ENCODE results near the gene KIT.

The KIT gene

GRCh38 chr4:54741202-54741601 lies 83.4 kb downstream of the KIT start:
- H3K36me3 ChIP-seq: no peaks in the 10 kb centered on the region
- TF ChIP-seq, protein P1, sequence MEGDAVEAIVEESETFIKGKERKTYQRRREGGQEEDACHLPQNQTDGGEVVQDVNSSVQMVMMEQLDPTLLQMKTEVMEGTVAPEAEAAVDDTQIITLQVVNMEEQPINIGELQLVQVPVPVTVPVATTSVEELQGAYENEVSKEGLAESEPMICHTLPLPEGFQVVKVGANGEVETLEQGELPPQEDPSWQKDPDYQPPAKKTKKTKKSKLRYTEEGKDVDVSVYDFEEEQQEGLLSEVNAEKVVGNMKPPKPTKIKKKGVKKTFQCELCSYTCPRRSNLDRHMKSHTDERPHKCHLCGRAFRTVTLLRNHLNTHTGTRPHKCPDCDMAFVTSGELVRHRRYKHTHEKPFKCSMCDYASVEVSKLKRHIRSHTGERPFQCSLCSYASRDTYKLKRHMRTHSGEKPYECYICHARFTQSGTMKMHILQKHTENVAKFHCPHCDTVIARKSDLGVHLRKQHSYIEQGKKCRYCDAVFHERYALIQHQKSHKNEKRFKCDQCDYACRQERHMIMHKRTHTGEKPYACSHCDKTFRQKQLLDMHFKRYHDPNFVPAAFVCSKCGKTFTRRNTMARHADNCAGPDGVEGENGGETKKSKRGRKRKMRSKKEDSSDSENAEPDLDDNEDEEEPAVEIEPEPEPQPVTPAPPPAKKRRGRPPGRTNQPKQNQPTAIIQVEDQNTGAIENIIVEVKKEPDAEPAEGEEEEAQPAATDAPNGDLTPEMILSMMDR (IDR thresholded peaks at IDR 0.05; ENCODE audit: low read depth, low read length): no peak
- no peaks in the 10 kb centered on the region for H3K27me3 ChIP-seq

DNA sequence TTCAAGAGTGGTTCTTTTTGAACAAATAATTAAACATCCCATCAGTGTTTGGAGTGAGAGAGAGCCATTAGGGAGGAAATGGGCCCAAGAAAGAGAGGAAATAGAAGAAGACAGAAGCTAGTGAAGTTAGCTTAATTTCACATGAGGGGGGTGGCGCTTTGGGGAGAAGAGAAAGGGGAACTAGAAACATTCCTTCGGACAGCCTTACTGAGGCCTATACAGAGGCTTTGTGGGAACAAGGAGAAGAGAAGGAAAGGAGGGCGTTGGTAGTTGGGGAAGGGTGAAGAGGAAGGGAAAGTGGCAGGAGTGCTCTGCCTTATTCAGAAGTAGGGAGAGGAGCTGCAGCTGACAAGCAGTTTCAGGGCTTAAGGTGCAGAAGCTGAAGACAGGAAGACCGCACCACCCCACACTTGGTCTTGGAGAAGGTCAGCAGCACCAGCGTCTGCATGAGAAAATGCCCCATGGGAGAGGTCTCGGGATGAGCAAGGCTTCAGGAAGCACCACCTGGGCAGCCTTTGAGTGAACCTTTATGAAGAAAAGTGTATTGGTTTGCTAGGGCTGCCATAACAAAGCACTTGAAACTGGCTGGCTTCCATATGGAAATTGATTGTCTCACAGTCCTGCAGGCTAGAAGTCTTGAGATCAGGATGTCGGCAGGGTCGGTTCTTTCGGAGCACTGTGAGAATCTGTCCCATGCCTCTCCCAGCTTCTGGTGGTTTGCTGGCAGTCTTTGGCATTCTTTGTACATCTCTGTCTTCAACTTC lies 85.1 kb downstream of the KIT start:
- Histone ChIP-seq H3K9me3 (no peaks in the 10 kb centered on the region), H3K4me3 (ENCODE audit: low read depth, low read length) (no peak overlapping the region), H3K36me3 (no peaks in the 10 kb centered on the region), H3K4me1 (no peaks in the 10 kb centered on the region), H3K27me3 (no peaks in the 10 kb centered on the region)
- no peak for DNase-seq
- TF ChIP-seq, protein P1 (IDR thresholded peaks at IDR 0.05; ENCODE audit: low read depth, low read length): no peak

More at GRCh38 chr4:54741202-54741601, 83.4 kb downstream of the KIT start:
- H3K4me1 ChIP-seq: no peaks in the 10 kb centered on the region
- no peaks in the 10 kb centered on the region for H3K9me3 ChIP-seq
- H3K4me3 ChIP-seq (ENCODE audit: low read depth, low read length): no peak overlapping the region
- no peak for DNase-seq

GRCh38 chr4:54743562-54743961 lies 85.8 kb downstream of the KIT start:
- TF ChIP-seq, protein P1 (IDR thresholded peaks at IDR 0.05; ENCODE audit: low read depth, low read length): no peak
- DNase-seq: no peak
- Histone ChIP-seq H3K36me3 (no peaks in the 10 kb centered on the region), H3K27me3 (no peaks in the 10 kb centered on the region), H3K4me1 (no peaks in the 10 kb centered on the region), H3K4me3 (ENCODE audit: low read depth, low read length) (no peak overlapping the region), H3K9me3 (no peaks in the 10 kb centered on the region)

GRCh38 chr4:54744487-54744886 lies 86.7 kb downstream of the KIT start:
- no peaks in the 10 kb centered on the region for H3K36me3 ChIP-seq
- TF ChIP-seq, protein P1 (IDR thresholded peaks at IDR 0.05; ENCODE audit: low read depth, low read length): no peak
- H3K27me3 ChIP-seq: no peaks in the 10 kb centered on the region
- no peaks in the 10 kb centered on the region for H3K9me3 ChIP-seq
- H3K4me1 ChIP-seq: no peaks in the 10 kb centered on the region
- no peak for DNase-seq
- no peak overlapping the region for H3K4me3 ChIP-seq (ENCODE audit: low read depth, low read length)

DNA sequence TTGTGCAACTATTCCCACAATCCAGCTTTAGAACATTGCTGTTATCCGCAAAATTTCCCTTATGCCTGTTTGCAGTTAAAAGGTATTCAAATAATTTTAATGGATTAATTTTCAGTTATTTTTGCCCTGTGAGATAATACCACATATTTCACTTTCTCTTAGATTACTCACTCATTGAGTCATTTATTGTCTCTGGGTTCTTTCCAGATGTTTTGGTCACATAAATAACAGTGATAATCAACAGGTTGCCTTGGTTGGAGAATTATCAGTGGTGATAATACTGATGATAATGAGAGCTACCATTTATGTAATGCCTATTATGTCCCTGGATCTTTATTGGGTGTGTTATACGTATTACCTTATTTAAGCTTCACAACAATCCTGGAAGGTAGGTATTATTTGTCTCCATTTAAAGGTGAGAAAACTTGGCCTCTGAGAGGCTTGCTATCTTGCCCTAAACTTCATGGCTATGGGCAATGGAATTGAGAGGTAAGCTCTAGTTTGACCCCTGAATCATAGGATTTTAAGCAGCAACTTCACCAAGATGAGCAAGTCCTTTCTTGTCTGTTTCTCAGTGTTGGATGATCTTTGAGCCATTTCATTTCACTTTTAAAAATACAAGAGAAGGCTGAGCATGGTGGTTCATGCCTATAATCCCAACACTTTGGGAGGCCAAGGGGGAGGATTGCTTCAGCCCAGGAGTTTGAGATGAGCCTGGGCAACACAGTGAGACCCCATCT lies 87.4 kb downstream of the KIT start:
- TF ChIP-seq, protein P1 (IDR thresholded peaks at IDR 0.05; ENCODE audit: low read depth, low read length): no peak
- Histone ChIP-seq H3K9me3 (no peaks in the 10 kb centered on the region), H3K4me3 (ENCODE audit: low read depth, low read length) (no peak overlapping the region), H3K4me1 (no peaks in the 10 kb centered on the region), H3K27me3 (no peaks in the 10 kb centered on the region), H3K36me3 (no peaks in the 10 kb centered on the region)
- DNase-seq: no peak

- Histone ChIP-seq H3K9me3 (no peaks in the 10 kb centered on the region), H3K4me1 (no peaks in the 10 kb centered on the region)
- DNase-seq: no peak
Observed at GRCh38 chr4:54746218-54746617, 88.5 kb downstream of the KIT start.

More at GRCh38 chr4:54746218-54746617, 88.5 kb downstream of the KIT start:
- Histone ChIP-seq H3K27me3 (no peaks in the 10 kb centered on the region), H3K36me3 (no peaks in the 10 kb centered on the region), H3K4me3 (ENCODE audit: low read depth, low read length) (no peak overlapping the region)
- TF ChIP-seq, protein P1 (IDR thresholded peaks at IDR 0.05; ENCODE audit: low read depth, low read length): no peak

Data from BE2C (cell line).